GM12878 (cell line): ENCODE results near the gene TMEM214. TPM values are rescaled to one million over a fixed set of nuclear protein-coding genes. Genes with fewer than 3 reads are reported as not detected.

Experiments used
- ATAC-seq: fragments of 200-7000 bp; cut with Tn5 transposase; 3 replicates; pipeline ENCODE4 v1.9.1; 2020; ENCODE audit warnings: mild to moderate bottlenecking, moderate library complexity
- BruUV-seq: library from RNA; stranded (reverse); fragments of 400-500 nt; replicated peaks from 2 replicates; lab custom pipeline; 2021; lab: Mats Ljungman, UMichigan
- CTCF ChIA-PET: fragments of 300-600 bp; sonication (Branson Sonifier 250); formaldehyde crosslinking; extraction: SDS; loops from one replicate; lab custom pipeline; 2021; ENCODE audit warnings: inconsistent platforms; lab: Yijun Ruan, JAX
- POLR2A ChIA-PET: fragments of 350-600 bp; formaldehyde crosslinking; extraction: SDS; loops from one replicate; lab custom pipeline; 2021; ENCODE audit warnings: inconsistent platforms; lab: Charles Lee
- RAD21 ChIA-PET: fragments of 300-600 bp; sonication (Branson Sonifier 250); formaldehyde crosslinking; loops from one replicate; lab custom pipeline; 2023; ENCODE audit warnings: antibody characterized with exemption; ENCODE audit not compliant: unreplicated experiment; lab: Charles Lee
- SMC1A ChIA-PET: fragments of 300-600 bp; sonication (Branson Sonifier 250); formaldehyde crosslinking; loops from one replicate; lab custom pipeline; 2023; ENCODE audit not compliant: unreplicated experiment, uncharacterized antibody; lab: Charles Lee
- DNase-seq: peaks from one replicate; pipeline ENCODE4 v3.0.0-alpha.2; 2011; ENCODE audit warnings: low read depth, low spot score
- FAIRE-seq: peaks from 3 replicates; lab custom pipeline; 2011; peaks lifted over from hg19 to GRCh38; lab: Jason Lieb, UNC
- H2AFZ ChIP-seq: 2 replicates; pipeline ENCODE4 v1.6.0; 2011; ENCODE audit warnings: low read depth, low read length, control low read depth; ENCODE audit not compliant: control insufficient read depth
- H3K27ac ChIP-seq: 2 replicates; pipeline ENCODE4 v1.5.1; 2011; ENCODE audit warnings: control low read depth; ENCODE audit not compliant: control insufficient read depth, insufficient read depth
- H3K27me3 ChIP-seq, 2 experiments: replicated peaks in 1 of 2; 2 replicates each; pipeline versions ENCODE4 v1.6.0 to v1.6.1; 2011; ENCODE audit warnings: low read length in 1 of 2; ENCODE audit not compliant: control insufficient read depth in 2 of 2, insufficient read depth in 2 of 2
- H3K36me3 ChIP-seq, 2 experiments: 2 replicates each; pipeline ENCODE4 v1.5.1; 2011; ENCODE audit warnings: low read length in 1 of 2; ENCODE audit not compliant: control insufficient read depth in 2 of 2, insufficient read depth in 2 of 2
- H3K4me1 ChIP-seq: 2 replicates; pipeline ENCODE4 v1.6.1; 2011; ENCODE audit warnings: mild to moderate bottlenecking, low read length, moderate library complexity, mixed read lengths; ENCODE audit not compliant: control insufficient read depth, insufficient read depth
- H3K4me2 ChIP-seq: 2 replicates; pipeline ENCODE4 v1.6.0; 2011; ENCODE audit warnings: control low read depth; ENCODE audit not compliant: control insufficient read depth, insufficient read depth
- H3K4me3 ChIP-seq: fragments of 200-600 bp; sonication (generic); 2 replicates; pipeline ENCODE4 v1.5.1; 2016
- H3K79me2 ChIP-seq: 2 replicates; pipeline ENCODE4 v1.6.0; 2011; ENCODE audit warnings: low read length; ENCODE audit not compliant: control insufficient read depth, insufficient read depth
- H3K9ac ChIP-seq: 2 replicates; pipeline ENCODE4 v1.8.0; 2011; ENCODE audit warnings: low read length, control low read depth, mixed read lengths; ENCODE audit not compliant: control insufficient read depth, insufficient read depth
- H3K9me3 ChIP-seq: replicated peaks from 3 replicates; pipeline ENCODE4 v1.5.1; 2011; ENCODE audit warnings: mild to moderate bottlenecking, low read length; ENCODE audit not compliant: control insufficient read depth, insufficient read depth
- H4K20me1 ChIP-seq: 2 replicates; pipeline ENCODE4 v1.6.0; 2011; ENCODE audit not compliant: control insufficient read depth, insufficient read depth
- ESRRA ChIP-seq: IDR thresholded peaks from 2 replicates; pipeline ENCODE4 v1.6.1; 2012; ENCODE audit warnings: mild to moderate bottlenecking, low read length, improper control_type of control experiment
- MYB ChIP-seq: fragments of 150-350 bp; IDR thresholded peaks from 2 replicates; pipeline ENCODE4 v1.6.1; 2014; ENCODE audit warnings: mild to moderate bottlenecking, low read depth, low read length, borderline replicate concordance
- NR2C1 ChIP-seq: fragments of 450-650 bp; IDR thresholded peaks from 2 replicates; pipeline ENCODE4 v1.6.1; 2017; ENCODE audit warnings: antibody characterized with exemption, mild to moderate bottlenecking, moderate library complexity
- NR2C2 ChIP-seq: IDR thresholded peaks from 2 replicates; pipeline ENCODE4 v1.6.1; 2011; ENCODE audit warnings: borderline replicate concordance, low read depth; ENCODE audit not compliant: control insufficient read depth, insufficient read length
- POLR2A ChIP-seq: IDR thresholded peaks from 2 replicates; pipeline ENCODE4 v1.6.1; 2011; ENCODE audit warnings: low read depth, mild to moderate bottlenecking, low read length
- RFX5 ChIP-seq: IDR thresholded peaks from 2 replicates; pipeline ENCODE4 v1.6.1; 2011; ENCODE audit warnings: low read depth, low read length, improper control_type of control experiment
- SIX5 ChIP-seq: IDR thresholded peaks from 2 replicates; pipeline ENCODE4 v1.6.1; 2011; ENCODE audit warnings: mild to moderate bottlenecking, low read depth, low read length, moderate library complexity; ENCODE audit not compliant: severe bottlenecking
- WGBS: methylation state at CpG from one replicate; pipeline ENCODE4 v1.1.6; 2016; ENCODE audit warnings: low lambda C conversion rate; ENCODE audit not compliant: insufficient replicate concordance, insufficient coverage; ENCODE audit errors: missing lambda C conversion rate; 5-methylcytosine and 5-hydroxymethylcytosine counted together
- in situ Hi-C: fragments of 300-500 bp; cut with MboI; formaldehyde crosslinking; loops from 9 replicates; pipeline ENCODE4 v1.14.3; 2018; ENCODE audit warnings: mixed read lengths
- intact Hi-C: fragments of 100-400 bp; cut with micrococcal nuclease; formaldehyde crosslinking; loops from one replicate; pipeline ENCODE4 v1.14.2; 2022; ENCODE audit not compliant: unreplicated experiment
- polyA plus RNA-seq, 11 experiments: library from polyadenylated mRNA; depleted of rRNA in 4 of 11; unstranded in 6 of 11; stranded (reverse) in 5 of 11; fragments of >200 nt; fragmentation: Nextera tagmentation in 4 of 11; fragmentation: Illumina TruSeq in 1 of 11; extraction: Ambion mirVana in 4 of 11; extraction: Trizol in 1 of 11; gene quantifications; 1 replicate in 1 of 11; 2 replicates in 10 of 11; pipeline versions ENCODE4 v1.2.1 to v1.2.3, GENCODE V29; 2011 to 2016; ENCODE audit warnings: inconsistent platforms in 2 of 11, missing spikeins in 2 of 11, low read depth in 1 of 11
- total RNA-seq, 4 experiments: library from RNA; depleted of rRNA in 3 of 4; stranded (reverse); fragments of >200 nt in 3 of 4; fragmentation: Illumina TruSeq in 1 of 4; extraction: Trizol in 1 of 4; gene quantifications; 2 replicates each; pipeline versions ENCODE4 v1.2.1 to v1.2.3, GENCODE V29; 2013 to 2021

TMEM214 gene
- total and polyA plus RNA-seq, 10 of the 15 experiments (the other 5 are each of a cell fraction or from before 2014, with no cell fraction given) = 10.4 to 79.2 (median 45.0) TPM

DNA sequence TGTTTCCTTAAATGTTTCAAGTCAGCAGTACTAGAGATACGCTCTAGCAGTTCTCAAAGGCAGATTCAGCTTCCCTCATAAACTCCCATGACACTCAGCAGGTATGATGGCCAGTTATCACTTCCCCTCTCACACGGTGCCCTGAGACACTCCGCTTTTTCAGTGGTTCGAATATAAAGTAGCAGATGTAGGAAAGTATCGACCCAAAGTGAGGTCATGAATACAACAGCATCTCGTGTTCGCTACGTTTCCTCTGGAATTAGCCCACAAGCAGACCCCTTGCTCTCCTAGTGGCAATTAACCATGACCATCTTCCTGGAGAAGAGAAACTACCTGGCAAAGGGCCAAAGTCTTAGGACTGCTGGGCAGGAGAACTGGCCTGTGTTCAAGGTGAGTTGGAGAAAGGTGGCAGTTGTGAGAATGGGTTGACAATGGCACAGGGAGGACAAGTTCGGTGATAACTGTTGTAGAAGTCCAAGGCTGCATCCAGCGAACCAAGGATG, 9.4 kb downstream of the TMEM214 start (continued):
- TF ChIP-seq NR2C2 (no peak), ESRRA (no peak), MYB (no peak), RFX5 (no peak)
- TF ChIP-seq, all 136 proteins: peak for 27

DNA sequence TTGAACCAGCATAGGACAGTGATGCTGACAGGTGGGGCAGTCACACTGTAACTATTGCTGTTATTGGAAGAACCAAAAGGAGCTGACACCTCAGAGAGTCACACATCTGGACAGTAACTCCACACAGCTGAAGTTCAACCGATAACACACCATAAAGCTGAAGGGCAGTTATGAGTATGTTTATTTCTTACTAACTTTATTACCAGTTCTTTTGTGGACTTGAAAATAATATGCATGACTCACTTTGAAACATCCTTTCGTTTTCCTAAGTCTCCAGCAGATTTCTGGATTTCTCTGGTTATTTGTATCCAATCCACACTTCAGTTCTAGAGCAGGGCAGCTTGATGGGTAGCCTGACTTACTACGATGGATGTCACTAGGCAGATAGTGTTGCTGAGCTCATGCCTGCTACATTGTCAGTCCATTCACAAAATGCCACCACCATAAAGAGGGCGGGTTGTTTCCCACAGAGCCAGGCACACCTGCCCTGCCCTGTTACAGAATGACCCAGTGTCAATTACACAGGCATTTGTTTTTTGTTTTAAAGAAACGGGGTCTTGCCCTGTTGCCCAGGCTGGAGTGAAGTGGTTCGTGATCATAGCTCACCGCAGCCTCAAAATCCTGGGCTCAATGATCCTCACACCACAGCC, 10.3 kb downstream of the TMEM214 start:
- H3K9ac ChIP-seq = no peak overlapping the region
- no peak for DNase-seq
- SMC1A ChIA-PET = interaction anchor here (0.8 to 2.8 kb wide), 6 partner anchors 8 to 74 kb away, joined by 3 to 15 read pairs (median 4); partner anchors contain the start of genes AGBL5 and TMEM214
- peaks cover 33% of the 10 kb centered on the region for H3K4me1 ChIP-seq
- CTCF ChIA-PET = interaction anchor here (1.1 kb wide), 1 partner anchor 81 kb away, joined by 3 read pairs; no protein-coding TSS in a partner anchor
- no peak for ATAC-seq
- no peaks in the 10 kb centered on the region for H3K9me3 ChIP-seq
- H3K27ac ChIP-seq = no peak overlapping the region
- H3K36me3 ChIP-seq = peaks cover 22 to 27% of the 10 kb centered on the region in 2 experiments
- H4K20me1 ChIP-seq = no peaks in the 10 kb centered on the region
- WGBS = 83% methylated on average over 7 of the region's 7 CpGs
- no TSS peak for BruUV-seq
- intact Hi-C loops = no loop called here
- no peak overlapping the region for H3K4me3 ChIP-seq
- FAIRE-seq = peak; percentile 57
- H3K4me2 ChIP-seq = no peak overlapping the region
- no peaks in the 10 kb centered on the region for H3K79me2 ChIP-seq
- RAD21 ChIA-PET = interaction anchor here (0.6 to 4.1 kb wide), 2 partner anchors 8 to 39 kb away, joined by 3 to 31 read pairs; partner anchors contain the start of gene AGBL5
- POLR2A ChIA-PET = interaction anchor here (0.8 to 1.4 kb wide), 3 partner anchors 8 to 10 kb away, joined by 4 read pairs; partner anchors contain the start of gene AGBL5
- no peak overlapping the region for H2AFZ ChIP-seq
- no peaks in the 10 kb centered on the region for H3K27me3 ChIP-seq
- in situ Hi-C loops = no loop called here
- TF ChIP-seq POLR2A (peak; percentile 54; the same call in 1 of the 2 replicates), NR2C1 (no peak), SIX5 (no peak)
